Hepatocyte (in vitro differentiated cells): ENCODE measurements around the gene HSP90B1. TPM values are rescaled to one million over a fixed set of nuclear protein-coding genes. Genes with fewer than 3 reads are reported as not detected.
A peak's percentile ranks its signal among the peaks of the same experiment; 100 is the strongest.

Experiments used
- DNase-seq: peaks from one replicate; pipeline ENCODE4 v3.0.0-alpha.2; 2016; ENCODE audit warnings: low spot score
- H2AFZ ChIP-seq: fragments of 200-600 bp; sonication (generic); 2 replicates; pipeline ENCODE4 v1.6.0; 2016; ENCODE audit warnings: antibody characterized with exemption, mild to moderate bottlenecking
- H3K27ac ChIP-seq: fragments of 200-600 bp; sonication (generic); 2 replicates; pipeline ENCODE4 v1.5.1; 2016; ENCODE audit warnings: mild to moderate bottlenecking
- H3K27me3 ChIP-seq: fragments of 200-600 bp; sonication (generic); 2 replicates; pipeline ENCODE4 v1.6.1; 2016
- H3K36me3 ChIP-seq: fragments of 200-600 bp; sonication (generic); replicated peaks from 2 replicates; pipeline ENCODE4 v1.5.1; 2016; ENCODE audit warnings: low read depth; ENCODE audit not compliant: insufficient read depth
- H3K4me1 ChIP-seq: fragments of 200-600 bp; sonication (generic); 2 replicates; pipeline ENCODE4 v1.5.1; 2016; ENCODE audit warnings: mild to moderate bottlenecking, moderate library complexity; ENCODE audit not compliant: insufficient read depth
- H3K4me2 ChIP-seq: fragments of 200-600 bp; sonication (generic); 2 replicates; pipeline ENCODE4 v1.6.0; 2016
- H3K4me3 ChIP-seq: fragments of 200-600 bp; sonication (generic); 2 replicates; pipeline ENCODE4 v1.5.1; 2016; ENCODE audit warnings: mild to moderate bottlenecking
- H3K79me2 ChIP-seq: fragments of 200-600 bp; sonication (generic); 2 replicates; pipeline ENCODE4 v1.6.0; 2017; ENCODE audit warnings: mild to moderate bottlenecking
- H3K9me2 ChIP-seq: fragments of 200-600 bp; sonication (generic); replicated peaks from 2 replicates; pipeline ENCODE4 v1.6.0; 2017; ENCODE audit warnings: mild to moderate bottlenecking; ENCODE audit not compliant: insufficient read depth
- H3K9me3 ChIP-seq: fragments of 200-600 bp; sonication (generic); 2 replicates; pipeline ENCODE4 v1.5.1; 2016; ENCODE audit warnings: low read depth, mild to moderate bottlenecking
- H4K20me1 ChIP-seq: fragments of 200-600 bp; sonication (generic); 2 replicates; pipeline ENCODE4 v1.6.0; 2016; ENCODE audit warnings: mild to moderate bottlenecking; ENCODE audit not compliant: insufficient read depth, poor library complexity, severe bottlenecking
- CTCF ChIP-seq: fragments of 200-600 bp; sonication (generic); IDR thresholded peaks from 2 replicates; pipeline ENCODE4 v1.5.1; 2016; ENCODE audit warnings: antibody characterized with exemption, mild to moderate bottlenecking; ENCODE audit not compliant: poor library complexity
- EZH2 ChIP-seq: fragments of 200-600 bp; sonication (generic); IDR thresholded peaks from 2 replicates; pipeline ENCODE4 v1.6.1; 2016; ENCODE audit warnings: antibody characterized with exemption, mild to moderate bottlenecking, borderline replicate concordance
- EZH2phosphoT487 ChIP-seq: fragments of 200-600 bp; sonication (generic); IDR thresholded peaks from one replicate; pipeline ENCODE4 v1.6.1; 2018; ENCODE audit warnings: antibody characterized with exemption, mild to moderate bottlenecking, low read depth, moderate library complexity; ENCODE audit not compliant: unreplicated experiment, severe bottlenecking
- WGBS: methylation state at CpG from one replicate; pipeline ENCODE4 v1.1.6; 2016; ENCODE audit warnings: low lambda C conversion rate; ENCODE audit errors: missing lambda C conversion rate; 5-methylcytosine and 5-hydroxymethylcytosine counted together
- polyA plus RNA-seq: library from polyadenylated mRNA; unstranded; fragments of >200 nt; fragmentation: Nextera tagmentation; extraction: Ambion mirVana; gene quantifications from 2 replicates; pipeline ENCODE4 v1.2.1, GENCODE V29; 2016
- total RNA-seq: library from RNA; depleted of rRNA; stranded (reverse); fragments of >200 nt; gene quantifications from 2 replicates; pipeline ENCODE4 v1.2.3, GENCODE V29; 2014

Gene HSP90B1
- total and polyA plus RNA-seq, 2 experiments from 2014 or later, result 1,289 to 1,309 TPM

- TF ChIP-seq CTCF, result no peak
- no peak for DNase-seq
- H3K9me3 ChIP-seq, result no peaks in the 10 kb centered on the region
- no peak overlapping the region for H2AFZ ChIP-seq
- H3K4me1 ChIP-seq, result peaks cover 23% of the 10 kb centered on the region
- 66% methylated on average over 2 of the region's 2 CpGs for WGBS
- no peaks in the 10 kb centered on the region for H3K36me3 ChIP-seq
- peaks cover 93% of the 10 kb centered on the region for H3K79me2 ChIP-seq
- peaks cover 51% of the 10 kb centered on the region for H4K20me1 ChIP-seq
- no peaks in the 10 kb centered on the region for H3K27me3 ChIP-seq
- no peaks in the 10 kb centered on the region for H3K9me2 ChIP-seq
- H3K4me2 ChIP-seq, result peak overlapping the region; percentile 85
- no peak overlapping the region for H3K4me3 ChIP-seq
- no peak overlapping the region for H3K27ac ChIP-seq
These were observed 39.2 kb downstream of the HSP90B1 start for GRCh38 chr12:103969391-103969790.

GRCh38 chr12:103973909-103974308, 43.7 kb downstream of the HSP90B1 start:
- Histone ChIP-seq H3K9me2 (no peaks in the 10 kb centered on the region), H3K27me3 (no peaks in the 10 kb centered on the region), H3K4me2 (no peak overlapping the region), H3K27ac (no peak overlapping the region), H3K4me3 (no peak overlapping the region), H2AFZ (no peak overlapping the region), H3K9me3 (no peaks in the 10 kb centered on the region), H3K79me2 (peaks cover 99% of the 10 kb centered on the region), H3K36me3 (no peaks in the 10 kb centered on the region), H4K20me1 (peaks cover 62% of the 10 kb centered on the region), H3K4me1 (peaks cover 4% of the 10 kb centered on the region)
- TF ChIP-seq EZH2 (no peak), EZH2phosphoT487 (no peak), CTCF (no peak)
- no peak for DNase-seq
- WGBS, result 74% methylated on average over 2 of the region's 2 CpGs

- Histone ChIP-seq H2AFZ (no peak overlapping the region), H3K4me1 (no peaks in the 10 kb centered on the region), H3K27me3 (no peaks in the 10 kb centered on the region), H3K36me3 (no peaks in the 10 kb centered on the region), H4K20me1 (peaks cover 49% of the 10 kb centered on the region), H3K4me3 (no peak overlapping the region), H3K9me2 (no peaks in the 10 kb centered on the region), H3K79me2 (peaks cover 88% of the 10 kb centered on the region), H3K9me3 (no peaks in the 10 kb centered on the region), H3K27ac (no peak overlapping the region), H3K4me2 (no peak overlapping the region)
- no peak for TF ChIP-seq EZH2phosphoT487
- no peak for TF ChIP-seq EZH2
- TF ChIP-seq CTCF, result no peak
- 81% methylated on average over 2 of the region's 2 CpGs for WGBS
- no peak for DNase-seq
These were observed 45.2 kb downstream of the HSP90B1 start for GRCh38 chr12:103975368-103975767.

- Histone ChIP-seq H3K4me2 (no peak overlapping the region), H3K36me3 (no peaks in the 10 kb centered on the region), H4K20me1 (peaks cover 21% of the 10 kb centered on the region), H3K4me3 (no peak overlapping the region), H3K79me2 (peaks cover 60% of the 10 kb centered on the region), H3K9me3 (no peaks in the 10 kb centered on the region), H2AFZ (no peak overlapping the region), H3K27me3 (no peaks in the 10 kb centered on the region), H3K27ac (no peak overlapping the region), H3K9me2 (no peaks in the 10 kb centered on the region), H3K4me1 (no peaks in the 10 kb centered on the region)
- TF ChIP-seq EZH2phosphoT487, result no peak
- TF ChIP-seq CTCF, result no peak
- no peak for TF ChIP-seq EZH2
- WGBS, result 91% methylated on average over 4 of the region's 4 CpGs
- DNase-seq, result no peak
These were observed 48.3 kb downstream of the HSP90B1 start for GRCh38 chr12:103978384-103978982.
